K562 treated with DMSO at 1 percent for 4 hours (cell line): ENCODE data around the gene RPS6KA6. TPM values are rescaled to one million over a fixed set of nuclear protein-coding genes. Genes with fewer than 3 reads are reported as not detected.

Experiments
- total RNA-seq: library from RNA; unstranded; fragments of 300-600 nt; gene quantifications from 2 replicates; pipeline ENCODE4 v1.2.3, GENCODE V29; 2022; ENCODE audit not compliant: insufficient read depth

Gene RPS6KA6
- total RNA-seq = not detected in 2 replicates

GRCh38 chrX:84187533-84188319, at the start of gene RPS6KA6:
RPS6KA6 (minus strand) TSS chrX:84188199; CDS start chrX:84187899, 300 bp downstream.

